ENCODE data around the gene GPC6.

The GPC6 gene

GRCh38 chr13:94030415-94031119 lies 804.0 kb downstream of the GPC6 start:
- DNase-seq (ENCODE audit: low spot score): peak; percentile 55

- DNase-seq (ENCODE audit: low spot score): no peak
Measured at GRCh38 chr13:94031609-94032008, 805.0 kb downstream of the GPC6 start.

- no peak for DNase-seq (ENCODE audit: low spot score)
Measured at GRCh38 chr13:94033098-94033497, 806.5 kb downstream of the GPC6 start.

GRCh38 chr13:94033830-94034642 lies 807.4 kb downstream of the GPC6 start:
- DNase-seq (ENCODE audit: low spot score): no peak

GRCh38 chr13:94050039-94050438 lies 823.4 kb downstream of the GPC6 start:
- DNase-seq (ENCODE audit: low spot score): no peak

- peak; percentile 29 for DNase-seq (ENCODE audit: low spot score)
Measured at GRCh38 chr13:94050686-94051085, 824.1 kb downstream of the GPC6 start.

GRCh38 chr13:94053986-94054593 lies 827.5 kb downstream of the GPC6 start:
- no peak for DNase-seq (ENCODE audit: low spot score)

- peak; percentile 90 for DNase-seq (ENCODE audit: low spot score)
Measured at GRCh38 chr13:94056362-94056990, 829.9 kb downstream of the GPC6 start.

- peak; percentile 95 for DNase-seq (ENCODE audit: low spot score)
Measured at GRCh38 chr13:94057618-94058186, 831.1 kb downstream of the GPC6 start.

- DNase-seq (ENCODE audit: low spot score): no peak
Measured at GRCh38 chr13:94058821-94059360, 832.3 kb downstream of the GPC6 start.

- peak; percentile 60 for DNase-seq (ENCODE audit: low spot score)
Measured at GRCh38 chr13:94061301-94061700, 834.7 kb downstream of the GPC6 start.

GRCh38 chr13:94063096-94063495 lies 836.5 kb downstream of the GPC6 start:
- no peak for DNase-seq (ENCODE audit: low spot score)

- DNase-seq (ENCODE audit: low spot score): no peak
Measured at GRCh38 chr13:94063848-94064247, 837.2 kb downstream of the GPC6 start.

GRCh38 chr13:94065741-94066140 lies 839.1 kb downstream of the GPC6 start:
- DNase-seq (ENCODE audit: low spot score): peak; percentile 22

GRCh38 chr13:94073007-94073744 lies 846.6 kb downstream of the GPC6 start:
- DNase-seq (ENCODE audit: low spot score): no peak

GRCh38 chr13:94079876-94080275 lies 853.3 kb downstream of the GPC6 start:
- no peak for DNase-seq (ENCODE audit: low spot score)

GRCh38 chr13:94080527-94080926 lies 853.9 kb downstream of the GPC6 start:
- DNase-seq (ENCODE audit: low spot score): no peak

- no peak for DNase-seq (ENCODE audit: low spot score)
Measured at GRCh38 chr13:94087100-94087499, 860.5 kb downstream of the GPC6 start.

- DNase-seq (ENCODE audit: low spot score): peak; percentile 54
Measured at GRCh38 chr13:94088742-94089141, 862.1 kb downstream of the GPC6 start.

- DNase-seq (ENCODE audit: low spot score): no peak
Measured at GRCh38 chr13:94090773-94091480, 864.3 kb downstream of the GPC6 start.

All from SK-N-DZ (cell line).